B cell (primary cell): ENCODE measurements around the gene HSBP1.

Experiments
- EZH2 ChIP-seq: IDR thresholded peaks from 2 replicates; pipeline ENCODE4 v1.6.1; 2012; ENCODE audit warnings: borderline replicate concordance, low read depth, mild to moderate bottlenecking, moderate library complexity, low read length; ENCODE audit not compliant: insufficient read depth, poor library complexity, severe bottlenecking
- TF ChIP-seq, protein P1 (sequence below): fragments of 200-600 bp; IDR thresholded peaks from one replicate; pipeline ENCODE4 v1.8.0; 2022; ENCODE audit warnings: antibody characterized with exemption, mild to moderate bottlenecking

DNA sequence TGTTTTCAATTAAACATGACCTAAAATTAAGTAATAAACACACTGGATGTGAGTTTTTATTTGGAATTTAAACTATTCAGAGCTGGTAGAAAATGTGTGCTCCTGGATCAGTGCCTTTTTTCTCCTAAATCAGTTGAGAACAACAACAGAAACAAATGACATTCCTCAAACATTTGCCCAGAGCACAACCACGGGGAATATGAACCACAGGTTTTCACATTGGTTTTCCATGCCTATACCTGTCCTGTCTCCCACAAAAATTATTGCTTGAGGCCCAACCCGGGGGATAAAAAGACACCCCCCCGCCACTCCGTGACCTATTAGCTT is 6.8 kb downstream of the HSBP1 start:
- TF ChIP-seq, protein P1, sequence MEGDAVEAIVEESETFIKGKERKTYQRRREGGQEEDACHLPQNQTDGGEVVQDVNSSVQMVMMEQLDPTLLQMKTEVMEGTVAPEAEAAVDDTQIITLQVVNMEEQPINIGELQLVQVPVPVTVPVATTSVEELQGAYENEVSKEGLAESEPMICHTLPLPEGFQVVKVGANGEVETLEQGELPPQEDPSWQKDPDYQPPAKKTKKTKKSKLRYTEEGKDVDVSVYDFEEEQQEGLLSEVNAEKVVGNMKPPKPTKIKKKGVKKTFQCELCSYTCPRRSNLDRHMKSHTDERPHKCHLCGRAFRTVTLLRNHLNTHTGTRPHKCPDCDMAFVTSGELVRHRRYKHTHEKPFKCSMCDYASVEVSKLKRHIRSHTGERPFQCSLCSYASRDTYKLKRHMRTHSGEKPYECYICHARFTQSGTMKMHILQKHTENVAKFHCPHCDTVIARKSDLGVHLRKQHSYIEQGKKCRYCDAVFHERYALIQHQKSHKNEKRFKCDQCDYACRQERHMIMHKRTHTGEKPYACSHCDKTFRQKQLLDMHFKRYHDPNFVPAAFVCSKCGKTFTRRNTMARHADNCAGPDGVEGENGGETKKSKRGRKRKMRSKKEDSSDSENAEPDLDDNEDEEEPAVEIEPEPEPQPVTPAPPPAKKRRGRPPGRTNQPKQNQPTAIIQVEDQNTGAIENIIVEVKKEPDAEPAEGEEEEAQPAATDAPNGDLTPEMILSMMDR = no peak
- no peak for TF ChIP-seq EZH2
